SJSA1 (cell line): Measurements from ENCODE around the gene NEU2. TPM values are rescaled to one million over a fixed set of nuclear protein-coding genes. Genes with fewer than 3 reads are reported as not detected.

Experiments used
- DNase-seq, 2 experiments: peaks; one replicate each; pipeline ENCODE4 v3.0.0-alpha.2; 2015 to 2020; ENCODE audit warnings: low spot score in 2 of 2, low read depth in 1 of 2
- H3K27ac ChIP-seq: fragments of 250-450 bp; sonication (Bioruptor Pico); 2 replicates; pipeline ENCODE4 v1.5.1; 2020; ENCODE audit warnings: mild to moderate bottlenecking, moderate library complexity
- H3K27me3 ChIP-seq: fragments of 250-450 bp; sonication (Bioruptor Pico); replicated peaks from 2 replicates; pipeline ENCODE4 v1.5.1; 2020; ENCODE audit warnings: mild to moderate bottlenecking, moderate library complexity
- H3K36me3 ChIP-seq: fragments of 250-450 bp; sonication (Bioruptor Pico); 2 replicates; pipeline ENCODE4 v1.5.1; 2020; ENCODE audit warnings: mild to moderate bottlenecking
- H3K4me1 ChIP-seq: fragments of 250-450 bp; sonication (Bioruptor Pico); replicated peaks from 2 replicates; pipeline ENCODE4 v1.6.1; 2021; ENCODE audit warnings: mild to moderate bottlenecking
- H3K4me3 ChIP-seq: fragments of 250-450 bp; sonication (Bioruptor Pico); 2 replicates; pipeline ENCODE4 v1.5.1; 2020; ENCODE audit warnings: mild to moderate bottlenecking
- H3K9me3 ChIP-seq: fragments of 250-450 bp; sonication (Bioruptor Pico); replicated peaks from 2 replicates; pipeline ENCODE4 v1.5.1; 2020; ENCODE audit warnings: mild to moderate bottlenecking
- total RNA-seq: library from RNA; depleted of rRNA; stranded (reverse); fragments of >200 nt; shearing (Covaris generic); gene quantifications from 2 replicates; pipeline ENCODE4 v1.2.3, GENCODE V29; 2014; rRNA removed

Gene NEU2
- total RNA-seq, result not detected in 2 replicates

- H3K9me3 ChIP-seq, result peaks cover 6% of the 10 kb centered on the region; the same call in 1 of the 2 replicates
- no peak for DNase-seq
- no peaks in the 10 kb centered on the region for H3K36me3 ChIP-seq
- H3K4me1 ChIP-seq, result peaks cover 11% of the 10 kb centered on the region
- H3K27me3 ChIP-seq, result no peaks in the 10 kb centered on the region
- no peak within 1 kb of the TSS for H3K27ac ChIP-seq
- H3K4me3 ChIP-seq, result no peak within 1 kb of the TSS
These were observed at the start of gene NEU2 for GRCh38 chr2:233032551-233033320. TSS of gene NEU2 (plus strand) at chr2:233032672. CDS start at chr2:233032672, 0 bp downstream.

GRCh38 chr2:232982926-232983668 lies 49.4 kb upstream of the NEU2 start:
- H3K4me3 ChIP-seq, result no peak overlapping the region
- no peaks in the 10 kb centered on the region for H3K9me3 ChIP-seq
- peaks cover 30% of the 10 kb centered on the region for H3K4me1 ChIP-seq
- no peak overlapping the region for H3K27ac ChIP-seq
- no peaks in the 10 kb centered on the region for H3K36me3 ChIP-seq
- H3K27me3 ChIP-seq, result no peaks in the 10 kb centered on the region
- DNase-seq, result peak in 1 of 2 experiments; percentile 33

- no peak overlapping the region for H3K4me3 ChIP-seq
- peak in 1 of 2 experiments; percentile 26 for DNase-seq
- no peak overlapping the region for H3K27ac ChIP-seq
- peaks cover 34% of the 10 kb centered on the region for H3K4me1 ChIP-seq
- no peaks in the 10 kb centered on the region for H3K27me3 ChIP-seq
- H3K9me3 ChIP-seq, result no peaks in the 10 kb centered on the region
- no peaks in the 10 kb centered on the region for H3K36me3 ChIP-seq
These were observed 48.8 kb upstream of the NEU2 start for GRCh38 chr2:232983669-232984140.

GRCh38 chr2:232984451-232985207 lies 47.8 kb upstream of the NEU2 start:
- H3K27ac ChIP-seq, result no peak overlapping the region
- H3K4me1 ChIP-seq, result peaks cover 33% of the 10 kb centered on the region
- H3K4me3 ChIP-seq, result no peak overlapping the region
- no peaks in the 10 kb centered on the region for H3K9me3 ChIP-seq
- no peaks in the 10 kb centered on the region for H3K36me3 ChIP-seq
- DNase-seq, result peak in 1 of 2 experiments; percentile 14
- H3K27me3 ChIP-seq, result no peaks in the 10 kb centered on the region

GRCh38 chr2:232986155-232986554 lies 46.3 kb upstream of the NEU2 start:
- Histone ChIP-seq H3K9me3 (no peaks in the 10 kb centered on the region), H3K36me3 (no peaks in the 10 kb centered on the region), H3K27ac (no peak overlapping the region), H3K4me1 (peaks cover 20% of the 10 kb centered on the region), H3K27me3 (no peaks in the 10 kb centered on the region), H3K4me3 (no peak overlapping the region)
- DNase-seq, result no peak

GRCh38 chr2:232993231-232993821 lies 39.1 kb upstream of the NEU2 start:
- no peak overlapping the region for H3K4me3 ChIP-seq
- DNase-seq, result no peak
- H3K9me3 ChIP-seq, result peaks cover 3% of the 10 kb centered on the region; the same call in 1 of the 2 replicates
- no peak overlapping the region for H3K27ac ChIP-seq
- H3K36me3 ChIP-seq, result no peaks in the 10 kb centered on the region
- H3K4me1 ChIP-seq, result peaks cover 9% of the 10 kb centered on the region
- no peaks in the 10 kb centered on the region for H3K27me3 ChIP-seq

GRCh38 chr2:232994446-232994845 lies 38.0 kb upstream of the NEU2 start:
- no peaks in the 10 kb centered on the region for H3K4me1 ChIP-seq
- no peak overlapping the region for H3K27ac ChIP-seq
- H3K36me3 ChIP-seq, result no peaks in the 10 kb centered on the region
- DNase-seq, result peak in 1 of 2 experiments; percentile 29
- no peaks in the 10 kb centered on the region for H3K27me3 ChIP-seq
- peaks cover 3% of the 10 kb centered on the region; the same call in 1 of the 2 replicates for H3K9me3 ChIP-seq
- H3K4me3 ChIP-seq, result no peak overlapping the region

- Histone ChIP-seq H3K4me1 (no peaks in the 10 kb centered on the region), H3K27me3 (no peaks in the 10 kb centered on the region), H3K36me3 (no peaks in the 10 kb centered on the region), H3K9me3 (peaks cover 3% of the 10 kb centered on the region; the same call in 1 of the 2 replicates), H3K27ac (no peak overlapping the region), H3K4me3 (no peak overlapping the region)
- no peak for DNase-seq
These were observed 34.5 kb upstream of the NEU2 start for GRCh38 chr2:232997749-232998665.

GRCh38 chr2:232998666-232998985 lies 33.8 kb upstream of the NEU2 start:
- DNase-seq, result peak in 1 of 2 experiments; percentile 26
- H3K4me1 ChIP-seq, result no peaks in the 10 kb centered on the region
- no peaks in the 10 kb centered on the region for H3K9me3 ChIP-seq
- H3K27me3 ChIP-seq, result no peaks in the 10 kb centered on the region
- no peaks in the 10 kb centered on the region for H3K36me3 ChIP-seq
- H3K27ac ChIP-seq, result no peak overlapping the region
- H3K4me3 ChIP-seq, result no peak overlapping the region

- no peak overlapping the region for H3K27ac ChIP-seq
- peak in 1 of 2 experiments; percentile 26 for DNase-seq
- H3K36me3 ChIP-seq, result no peaks in the 10 kb centered on the region
- no peaks in the 10 kb centered on the region for H3K27me3 ChIP-seq
- no peaks in the 10 kb centered on the region for H3K9me3 ChIP-seq
- no peaks in the 10 kb centered on the region for H3K4me1 ChIP-seq
- no peak overlapping the region for H3K4me3 ChIP-seq
These were observed 33.1 kb upstream of the NEU2 start for GRCh38 chr2:232999354-232999753.

GRCh38 chr2:233000886-233001750 lies 31.4 kb upstream of the NEU2 start:
- Histone ChIP-seq H3K4me1 (no peaks in the 10 kb centered on the region), H3K27ac (no peak overlapping the region), H3K27me3 (no peaks in the 10 kb centered on the region), H3K4me3 (no peak overlapping the region), H3K36me3 (no peaks in the 10 kb centered on the region), H3K9me3 (no peaks in the 10 kb centered on the region)
- peak in 1 of 2 experiments; percentile 34 for DNase-seq
